ENCODE data around the gene PDCD6IP.

The PDCD6IP gene

GRCh38 chr3:33795856-33796536 lies 2.4 kb upstream of the PDCD6IP start:
- TF ChIP-seq CTCF (IDR thresholded peaks at IDR 0.05; ENCODE audit: low read depth, low read length), result no peak
- H3K4me3 ChIP-seq (ENCODE audit: low read depth, low read length), result no peak overlapping the region

- peak overlapping the region; percentile 93 for H3K4me3 ChIP-seq (ENCODE audit: low read depth, low read length)
- TF ChIP-seq CTCF (IDR thresholded peaks at IDR 0.05; ENCODE audit: low read depth, low read length), result no peak
These were observed 365 bp upstream of the PDCD6IP start for GRCh38 chr3:33798113-33798417.

- H3K4me3 ChIP-seq (ENCODE audit: low read depth, low read length), result peak overlapping the region; percentile 93
- TF ChIP-seq CTCF (IDR thresholded peaks at IDR 0.05; ENCODE audit: low read depth, low read length), result no peak
These were observed 747 bp downstream of the PDCD6IP start for GRCh38 chr3:33799202-33799551.

GRCh38 chr3:33803252-33803651 lies 4.8 kb downstream of the PDCD6IP start:
- no peak overlapping the region for H3K4me3 ChIP-seq (ENCODE audit: low read depth, low read length)
- no peak for TF ChIP-seq CTCF (IDR thresholded peaks at IDR 0.05; ENCODE audit: low read depth, low read length)

GRCh38 chr3:33803894-33804526 lies 5.6 kb downstream of the PDCD6IP start:
- no peak overlapping the region for H3K4me3 ChIP-seq (ENCODE audit: low read depth, low read length)
- no peak for TF ChIP-seq CTCF (IDR thresholded peaks at IDR 0.05; ENCODE audit: low read depth, low read length)

- no peak overlapping the region for H3K4me3 ChIP-seq (ENCODE audit: low read depth, low read length)
- TF ChIP-seq CTCF (IDR thresholded peaks at IDR 0.05; ENCODE audit: low read depth, low read length), result no peak
These were observed 8.8 kb downstream of the PDCD6IP start for GRCh38 chr3:33807191-33807590.

GRCh38 chr3:33808559-33808958 lies 10.1 kb downstream of the PDCD6IP start:
- no peak for TF ChIP-seq CTCF (IDR thresholded peaks at IDR 0.05; ENCODE audit: low read depth, low read length)
- H3K4me3 ChIP-seq (ENCODE audit: low read depth, low read length), result no peak overlapping the region
